Measurements from ENCODE around the gene IL25.
"Not testable (repeated sequence)": the region's sequence is repeated elsewhere in the genome, so short reads cannot be mapped to it uniquely, and the experiment has no call there.

The IL25 gene

GRCh38 chr14:23372509-23372908 lies at the start of gene IL25:
IL25 (plus strand) TSS chr14:23372809.
- no peak within 1 kb of the TSS for H3K9ac ChIP-seq (ENCODE audit: low read length)
- H3K4me1 ChIP-seq (ENCODE audit: control insufficient read depth, insufficient read depth, low read length) = no peaks in the 10 kb centered on the region
- no peaks in the 10 kb centered on the region for H3K27me3 ChIP-seq (ENCODE audit: control insufficient read depth, insufficient read depth, low read length)
- H3K4me3 ChIP-seq (ENCODE audit: low read length) = no peak within 1 kb of the TSS
- H3K9me3 ChIP-seq (ENCODE audit: control insufficient read depth, low read length) = no peaks in the 10 kb centered on the region
- no peaks in the 10 kb centered on the region for H3K36me3 ChIP-seq (ENCODE audit: control insufficient read depth, insufficient read depth, low read length)

- Histone ChIP-seq H3K9ac (ENCODE audit: low read length) (no peak overlapping the region), H3K9me3 (ENCODE audit: control insufficient read depth, low read length) (no peaks in the 10 kb centered on the region), H3K27me3 (ENCODE audit: control insufficient read depth, insufficient read depth, low read length) (no peaks in the 10 kb centered on the region), H3K4me1 (ENCODE audit: control insufficient read depth, insufficient read depth, low read length) (peaks cover 20% of the 10 kb centered on the region), H3K4me3 (ENCODE audit: low read length) (no peak overlapping the region), H3K36me3 (ENCODE audit: control insufficient read depth, insufficient read depth, low read length) (peaks cover 15% of the 10 kb centered on the region)
Observed at GRCh38 chr14:23323838-23324454, 48.7 kb upstream of the IL25 start.

- peaks cover 20% of the 10 kb centered on the region for H3K4me1 ChIP-seq (ENCODE audit: control insufficient read depth, insufficient read depth, low read length)
- H3K36me3 ChIP-seq (ENCODE audit: control insufficient read depth, insufficient read depth, low read length) = peaks cover 15% of the 10 kb centered on the region
- H3K9ac ChIP-seq (ENCODE audit: low read length) = no peak overlapping the region
- H3K27me3 ChIP-seq (ENCODE audit: control insufficient read depth, insufficient read depth, low read length) = no peaks in the 10 kb centered on the region
- H3K4me3 ChIP-seq (ENCODE audit: low read length) = no peak overlapping the region
- no peaks in the 10 kb centered on the region for H3K9me3 ChIP-seq (ENCODE audit: control insufficient read depth, low read length)
Observed at GRCh38 chr14:23324455-23324846, 48.2 kb upstream of the IL25 start.

DNA sequence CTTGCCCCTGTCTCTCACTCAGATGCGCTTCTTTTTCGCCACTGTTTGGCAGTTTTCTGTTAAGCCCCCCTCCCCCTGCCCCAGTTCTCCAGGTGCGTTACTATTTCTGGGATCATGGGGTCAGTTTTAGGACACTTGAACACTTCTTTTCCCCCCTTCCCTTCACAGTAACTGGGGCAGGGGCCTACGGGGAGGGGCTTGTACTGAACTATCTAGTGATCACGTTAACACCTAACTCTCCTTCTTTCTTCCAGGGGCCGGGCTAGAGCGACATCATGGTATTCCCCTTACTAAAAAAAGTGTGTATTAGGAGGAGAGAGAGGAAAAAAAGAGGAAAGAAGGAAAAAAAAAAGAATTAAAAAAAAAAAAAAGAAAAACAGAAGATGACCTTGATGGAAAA lies 47.6 kb upstream of the IL25 start:
- Histone ChIP-seq H3K9ac (ENCODE audit: low read length) (no peak overlapping the region), H3K36me3 (ENCODE audit: control insufficient read depth, insufficient read depth, low read length) (peaks cover 15% of the 10 kb centered on the region), H3K4me3 (ENCODE audit: low read length) (no peak overlapping the region)

DNA sequence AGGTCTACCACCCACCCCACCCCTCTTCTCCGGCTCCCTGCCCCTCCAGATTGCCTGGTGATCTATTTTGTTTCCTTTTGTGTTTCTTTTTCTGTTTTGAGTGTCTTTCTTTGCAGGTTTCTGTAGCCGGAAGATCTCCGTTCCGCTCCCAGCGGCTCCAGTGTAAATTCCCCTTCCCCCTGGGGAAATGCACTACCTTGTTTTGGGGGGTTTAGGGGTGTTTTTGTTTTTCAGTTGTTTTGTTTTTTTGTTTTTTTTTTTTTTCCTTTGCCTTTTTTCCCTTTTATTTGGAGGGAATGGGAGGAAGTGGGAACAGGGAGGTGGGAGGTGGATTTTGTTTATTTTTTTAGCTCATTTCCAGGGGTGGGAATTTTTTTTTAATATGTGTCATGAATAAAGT lies 46.9 kb upstream of the IL25 start:
- Histone ChIP-seq H3K4me1 (ENCODE audit: control insufficient read depth, insufficient read depth, low read length) (peaks cover 10% of the 10 kb centered on the region), H3K36me3 (ENCODE audit: control insufficient read depth, insufficient read depth, low read length) (peaks cover 15% of the 10 kb centered on the region)
- H3K27me3 ChIP-seq (ENCODE audit: control insufficient read depth, insufficient read depth, low read length); H3K9ac ChIP-seq (ENCODE audit: low read length); H3K4me3 ChIP-seq (ENCODE audit: low read length); H3K9me3 ChIP-seq (ENCODE audit: control insufficient read depth, low read length): not testable (repeated sequence)

More for the DNA sequence above, 47.6 kb upstream of the IL25 start:
- Histone ChIP-seq H3K9me3 (ENCODE audit: control insufficient read depth, low read length) (no peaks in the 10 kb centered on the region), H3K4me1 (ENCODE audit: control insufficient read depth, insufficient read depth, low read length) (peaks cover 18% of the 10 kb centered on the region), H3K27me3 (ENCODE audit: control insufficient read depth, insufficient read depth, low read length) (no peaks in the 10 kb centered on the region)

GRCh38 chr14:23326491-23327332 lies 45.9 kb upstream of the IL25 start:
- Histone ChIP-seq H3K27me3 (ENCODE audit: control insufficient read depth, insufficient read depth, low read length) (no peaks in the 10 kb centered on the region), H3K9me3 (ENCODE audit: control insufficient read depth, low read length) (no peaks in the 10 kb centered on the region), H3K4me3 (ENCODE audit: low read length) (no peak overlapping the region)

DNA sequence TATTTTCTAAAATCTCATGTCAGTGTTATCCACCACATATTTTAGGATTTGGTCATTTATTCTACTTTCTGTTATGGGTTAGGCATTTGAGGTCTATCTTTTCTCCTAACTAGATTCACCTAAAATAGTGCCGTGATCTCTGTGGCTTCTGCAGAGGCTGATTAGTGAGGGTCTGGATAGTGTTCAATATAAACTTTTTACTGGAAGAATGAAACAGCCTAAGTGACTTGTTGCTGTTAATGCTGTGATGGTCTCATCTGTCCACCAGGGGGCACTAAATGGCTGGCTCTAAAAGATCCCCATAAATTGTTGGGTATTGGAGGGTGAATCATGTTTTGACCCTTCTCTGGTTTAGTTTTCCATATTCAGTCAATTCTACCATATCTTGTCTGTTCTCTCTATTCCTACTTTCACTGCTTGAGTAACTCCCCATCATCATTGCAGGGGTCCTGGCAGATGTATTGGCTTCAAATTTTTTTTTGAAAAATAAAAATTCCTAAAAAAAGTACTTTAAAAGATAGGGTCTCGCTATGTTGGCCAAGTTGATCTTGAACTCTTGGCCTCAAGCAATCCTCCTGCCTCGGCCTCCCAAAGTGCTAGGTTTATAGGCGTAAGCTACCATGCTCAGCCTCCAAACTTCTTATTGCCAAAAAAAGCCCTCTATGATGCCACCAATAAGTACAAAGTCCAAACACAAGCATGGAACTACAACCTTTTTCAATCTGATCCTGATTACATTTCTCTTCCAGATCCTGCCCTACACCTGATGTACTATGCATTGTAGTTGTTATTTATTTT lies 44.5 kb upstream of the IL25 start:
- peaks cover 15% of the 10 kb centered on the region for H3K36me3 ChIP-seq (ENCODE audit: control insufficient read depth, insufficient read depth, low read length)
- no peaks in the 10 kb centered on the region for H3K27me3 ChIP-seq (ENCODE audit: control insufficient read depth, insufficient read depth, low read length)
- H3K4me3 ChIP-seq (ENCODE audit: low read length) = no peak overlapping the region
- no peak overlapping the region for H3K9ac ChIP-seq (ENCODE audit: low read length)
- peaks cover 2% of the 10 kb centered on the region for H3K4me1 ChIP-seq (ENCODE audit: control insufficient read depth, insufficient read depth, low read length)
- H3K9me3 ChIP-seq (ENCODE audit: control insufficient read depth, low read length) = no peaks in the 10 kb centered on the region

More at GRCh38 chr14:23326491-23327332, 45.9 kb upstream of the IL25 start:
- H3K9ac ChIP-seq (ENCODE audit: low read length) = no peak overlapping the region
- H3K36me3 ChIP-seq (ENCODE audit: control insufficient read depth, insufficient read depth, low read length) = peaks cover 15% of the 10 kb centered on the region
- peaks cover 10% of the 10 kb centered on the region for H3K4me1 ChIP-seq (ENCODE audit: control insufficient read depth, insufficient read depth, low read length)

DNA sequence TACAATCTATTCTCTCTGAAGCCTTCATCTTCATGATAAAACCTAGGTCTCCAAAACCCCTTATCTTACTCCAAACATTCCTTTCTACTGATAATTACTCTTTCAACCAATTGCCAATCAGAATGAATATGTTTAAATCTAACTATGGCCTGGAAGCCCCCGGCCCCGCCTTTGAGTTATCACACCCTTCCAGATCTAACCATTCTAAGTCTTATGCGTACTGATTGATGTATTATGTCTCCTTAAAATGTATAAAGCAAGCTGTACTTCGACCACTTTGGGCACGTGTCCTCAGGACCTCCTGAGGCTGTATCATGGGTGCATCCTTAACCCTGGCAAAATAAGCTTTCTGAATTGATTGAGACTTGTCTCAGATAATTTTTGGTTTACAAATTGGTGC lies 37.0 kb upstream of the IL25 start:
- no peaks in the 10 kb centered on the region for H3K36me3 ChIP-seq (ENCODE audit: control insufficient read depth, insufficient read depth, low read length)

DNA sequence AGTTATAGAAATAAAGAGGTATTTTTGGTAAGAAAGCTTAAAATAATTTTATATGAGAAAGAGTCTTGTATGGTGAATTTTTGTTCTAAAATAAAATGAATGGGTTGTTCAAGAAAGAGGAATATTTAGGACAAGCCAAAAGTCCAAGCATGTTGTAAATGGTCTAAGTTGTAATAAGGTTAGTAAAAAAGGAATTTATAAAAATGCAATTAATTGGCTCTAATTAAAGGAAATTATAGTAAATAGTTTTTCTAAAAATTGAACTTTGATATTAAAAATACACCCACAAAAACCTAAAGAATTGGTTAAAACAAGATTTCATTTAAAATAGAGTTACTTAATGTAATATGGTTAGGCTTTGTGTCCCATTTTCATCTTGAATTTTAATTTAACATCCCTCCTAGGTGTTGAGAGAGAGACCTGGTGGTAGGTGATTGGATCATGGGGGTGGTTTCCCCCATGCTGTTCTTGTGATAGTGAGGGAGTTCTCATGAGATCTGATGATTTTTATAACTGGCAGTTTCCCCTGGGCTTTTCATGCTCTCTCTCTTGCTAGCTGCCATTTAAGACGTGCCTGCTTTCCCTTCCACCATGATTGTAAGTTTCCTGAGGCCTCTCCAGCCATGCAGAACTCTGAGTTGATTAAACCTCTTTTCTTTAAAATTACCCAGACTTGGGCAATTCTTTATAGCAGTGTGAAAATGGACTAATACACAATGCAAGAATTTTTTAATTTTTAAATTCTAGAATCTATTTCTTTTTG lies 32.9 kb upstream of the IL25 start:
- no peaks in the 10 kb centered on the region for H3K4me1 ChIP-seq (ENCODE audit: control insufficient read depth, insufficient read depth, low read length)
- no peaks in the 10 kb centered on the region for H3K9me3 ChIP-seq (ENCODE audit: control insufficient read depth, low read length)
- no peaks in the 10 kb centered on the region for H3K36me3 ChIP-seq (ENCODE audit: control insufficient read depth, insufficient read depth, low read length)
- no peak overlapping the region for H3K4me3 ChIP-seq (ENCODE audit: low read length)
- no peaks in the 10 kb centered on the region for H3K27me3 ChIP-seq (ENCODE audit: control insufficient read depth, insufficient read depth, low read length)
- H3K9ac ChIP-seq (ENCODE audit: low read length) = no peak overlapping the region

More for the DNA sequence above, 37.0 kb upstream of the IL25 start:
- Histone ChIP-seq H3K9me3 (ENCODE audit: control insufficient read depth, low read length) (no peaks in the 10 kb centered on the region), H3K4me3 (ENCODE audit: low read length) (no peak overlapping the region), H3K4me1 (ENCODE audit: control insufficient read depth, insufficient read depth, low read length) (no peaks in the 10 kb centered on the region), H3K9ac (ENCODE audit: low read length) (no peak overlapping the region), H3K27me3 (ENCODE audit: control insufficient read depth, insufficient read depth, low read length) (no peaks in the 10 kb centered on the region)

DNA sequence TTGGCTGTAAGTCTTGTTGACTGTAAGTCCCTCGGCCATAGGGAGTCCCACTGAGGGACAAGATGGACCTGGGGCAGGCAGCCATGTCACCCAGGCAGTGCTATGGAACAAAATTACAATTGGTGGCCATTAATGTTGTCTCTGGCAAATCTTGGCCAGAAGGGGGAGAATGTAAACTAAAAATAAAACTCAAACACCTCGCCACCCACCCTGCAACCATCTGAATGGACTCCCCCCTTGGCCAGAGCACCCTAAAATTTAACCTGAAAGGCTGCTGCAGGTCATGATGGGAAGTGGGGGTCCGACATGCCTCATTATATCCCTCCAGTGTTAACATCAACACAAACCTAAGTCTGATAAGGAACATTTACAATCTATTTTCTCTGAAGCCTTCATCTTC lies 28.1 kb upstream of the IL25 start:
- H3K9me3 ChIP-seq (ENCODE audit: control insufficient read depth, low read length) = no peaks in the 10 kb centered on the region
- H3K27me3 ChIP-seq (ENCODE audit: control insufficient read depth, insufficient read depth, low read length) = no peaks in the 10 kb centered on the region
- H3K36me3 ChIP-seq (ENCODE audit: control insufficient read depth, insufficient read depth, low read length) = no peaks in the 10 kb centered on the region
- no peak overlapping the region for H3K9ac ChIP-seq (ENCODE audit: low read length)
- H3K4me3 ChIP-seq (ENCODE audit: low read length) = no peak overlapping the region
- H3K4me1 ChIP-seq (ENCODE audit: control insufficient read depth, insufficient read depth, low read length) = no peaks in the 10 kb centered on the region

DNA sequence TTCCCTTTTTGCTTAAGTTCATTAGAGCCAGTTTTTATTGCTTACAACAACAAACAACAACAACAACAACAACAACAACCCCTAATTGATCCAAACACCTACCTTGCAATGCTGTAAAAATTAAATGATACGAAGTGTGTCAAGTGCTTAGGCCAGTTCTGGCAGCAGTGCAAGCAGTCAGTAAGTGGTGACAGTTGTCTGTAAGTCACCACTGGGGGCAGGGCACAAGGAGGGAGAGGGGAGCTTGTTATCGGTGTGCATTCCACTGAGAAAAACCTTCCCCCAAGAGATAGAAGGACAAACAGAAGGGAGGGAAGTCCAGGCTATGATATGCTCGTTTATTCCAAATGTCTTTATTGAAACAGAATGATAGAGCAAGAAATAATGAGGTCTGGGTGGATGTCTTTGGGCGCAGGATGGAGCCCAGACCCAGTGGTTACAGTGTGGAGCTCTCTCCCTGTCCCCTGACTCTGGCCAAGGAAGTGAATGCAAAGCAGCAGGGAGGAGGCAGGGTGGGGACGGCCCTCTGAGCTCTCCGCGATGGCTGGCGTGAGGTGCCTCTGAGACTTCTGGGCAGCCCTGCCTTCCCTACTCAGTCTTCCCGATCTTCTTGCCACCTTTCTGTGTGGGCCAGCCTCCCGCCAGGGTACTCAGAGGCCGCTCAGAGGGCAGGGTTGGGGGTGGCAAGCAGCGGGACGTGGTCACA lies 26.5 kb upstream of the IL25 start:
- Histone ChIP-seq H3K4me3 (ENCODE audit: low read length) (no peak overlapping the region), H3K27me3 (ENCODE audit: control insufficient read depth, insufficient read depth, low read length) (peaks cover 6% of the 10 kb centered on the region), H3K4me1 (ENCODE audit: control insufficient read depth, insufficient read depth, low read length) (no peaks in the 10 kb centered on the region), H3K36me3 (ENCODE audit: control insufficient read depth, insufficient read depth, low read length) (no peaks in the 10 kb centered on the region), H3K9ac (ENCODE audit: low read length) (no peak overlapping the region), H3K9me3 (ENCODE audit: control insufficient read depth, low read length) (no peaks in the 10 kb centered on the region)

Data from mucosa of stomach (tissue), 1 donor.